ENCODE data around the gene TNFRSF1B. TPM values are rescaled to one million over a fixed set of nuclear protein-coding genes. Genes with fewer than 3 reads are reported as not detected.

TNFRSF1B gene
- total RNA-seq, 1 experiment from 2014 or later: 0.61 TPM

GRCh38 chr1:12180315-12180714 is 13.5 kb downstream of the TNFRSF1B start:
- ChIA-PET POLR2A (no interaction called here), CTCF (no interaction called here), RAD21 (ENCODE audit: low non-redundant PET in 1 of 2, low total read pairs in 2 of 2, uncharacterized antibody in 2 of 2, unreplicated experiment in 2 of 2) (no interaction called here)
- Histone ChIP-seq H2AFZ (ENCODE audit: low read depth, low read length, poor library complexity, severe bottlenecking) (no peak overlapping the region), H4K20me1 (ENCODE audit: insufficient read depth) (no peaks in the 10 kb centered on the region), H3K9me2 (ENCODE audit: insufficient read depth) (no peaks in the 10 kb centered on the region), H3K4me2 (ENCODE audit: low read length) (no peak overlapping the region), H3K79me2 (ENCODE audit: insufficient read depth, low read length) (no peaks in the 10 kb centered on the region), H3K36me3 (ENCODE audit: control insufficient read depth in 1 of 2, insufficient read depth in 2 of 2, low read length in 2 of 2) (no peaks in the 10 kb centered on the region), H3K9me3 (ENCODE audit: control insufficient read depth in 1 of 2, insufficient read depth in 1 of 2, low read depth in 1 of 2, low read length in 2 of 2) (no peaks in the 10 kb centered on the region), H3K4me1 (ENCODE audit: control insufficient read depth in 1 of 2, insufficient read depth in 2 of 2, low read length in 2 of 2) (peaks cover 24 to 35% of the 10 kb centered on the region in 2 experiments), H3K27ac (ENCODE audit: low read depth, low read length) (no peak overlapping the region), H3K4me3 (replicated peaks in 1 of 2; ENCODE audit: low read depth in 1 of 2, low read length in 2 of 2) (no peak overlapping the region), H3K9ac (ENCODE audit: low read length) (no peak overlapping the region), H3K27me3 (ENCODE audit: insufficient read depth, low read length) (no peaks in the 10 kb centered on the region)
- intact Hi-C loops (cut with micrococcal nuclease): no loop called here
- no TSS peak for BruUV-seq (replicated peaks)
- ATAC-seq (no peak), DNase-seq (ENCODE audit: low read depth, low spot score) (no peak)
- TF ChIP-seq REST (IDR thresholded peaks at IDR 0.05; ENCODE audit: low read depth): no peak
- TF ChIP-seq CEBPB (IDR thresholded peaks at IDR 0.05; ENCODE audit: low read depth): no peak
- no peak for TF ChIP-seq JUND (IDR thresholded peaks at IDR 0.05)
- no peak for TF ChIP-seq ZBTB33 (IDR thresholded peaks at IDR 0.05; ENCODE audit: extremely low read depth, insufficient replicate concordance, low read length)
- no peak for TF ChIP-seq FOSL1 (IDR thresholded peaks at IDR 0.05; ENCODE audit: low read depth)
- no peak for TF ChIP-seq ELF1 (IDR thresholded peaks at IDR 0.05; ENCODE audit: borderline replicate concordance, low read depth)
- no peak for TF ChIP-seq SRF (IDR thresholded peaks at IDR 0.05; ENCODE audit: low read depth)
- TF ChIP-seq SP1 (IDR thresholded peaks at IDR 0.05; ENCODE audit: low read depth): no peak
- no peak for TF ChIP-seq CBX3 (IDR thresholded peaks at IDR 0.05; ENCODE audit: low read depth)
- TF ChIP-seq EGR1 (IDR thresholded peaks at IDR 0.05; ENCODE audit: low read depth): no peak
- TF ChIP-seq POLR2A (IDR thresholded peaks at IDR 0.05; ENCODE audit: borderline replicate concordance, extremely low read depth, insufficient read depth, insufficient read length): no peak
- TF ChIP-seq YY1 (IDR thresholded peaks at IDR 0.05; ENCODE audit: extremely low read depth, insufficient replicate concordance, low read depth, low read length): no peak
- no peak for TF ChIP-seq EZH2 (IDR thresholded peaks at IDR 0.05)
- no peak for TF ChIP-seq SIN3A (IDR thresholded peaks at IDR 0.05; ENCODE audit: low read depth)
- no peak for TF ChIP-seq CTCF (IDR thresholded peaks at IDR 0.05 in 2 of 3, conservative IDR thresholded peaks at IDR 0.05 in 1 of 3; ENCODE audit: borderline replicate concordance in 1 of 3, insufficient read depth in 1 of 3, low read depth in 2 of 3, low read length in 2 of 3)
- no peak for TF ChIP-seq ZFX (IDR thresholded peaks at IDR 0.05)
- no peak for TF ChIP-seq MAX (IDR thresholded peaks at IDR 0.05)
